ENCODE data around the gene C11orf24.

DNA sequence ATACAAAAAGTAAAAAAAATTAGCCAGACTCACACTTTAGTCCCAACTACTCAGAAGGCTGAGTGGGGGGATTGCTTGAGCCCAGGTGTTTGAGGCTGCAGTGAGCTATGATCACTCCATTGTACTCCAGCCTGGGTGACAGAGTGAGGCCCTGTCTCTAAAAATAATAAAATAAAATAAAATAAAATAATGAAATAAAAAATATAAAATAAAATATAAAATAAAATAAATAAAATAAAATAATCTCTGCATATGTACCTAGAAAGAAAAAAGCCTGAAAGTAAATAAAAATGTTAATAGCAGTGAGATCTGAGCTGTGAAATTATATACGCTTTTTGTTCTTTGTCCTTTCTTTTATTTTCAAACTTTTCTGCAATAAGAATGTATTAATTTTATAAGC lies 23.5 kb upstream of the C11orf24 start:
- TF ChIP-seq, protein P1, sequence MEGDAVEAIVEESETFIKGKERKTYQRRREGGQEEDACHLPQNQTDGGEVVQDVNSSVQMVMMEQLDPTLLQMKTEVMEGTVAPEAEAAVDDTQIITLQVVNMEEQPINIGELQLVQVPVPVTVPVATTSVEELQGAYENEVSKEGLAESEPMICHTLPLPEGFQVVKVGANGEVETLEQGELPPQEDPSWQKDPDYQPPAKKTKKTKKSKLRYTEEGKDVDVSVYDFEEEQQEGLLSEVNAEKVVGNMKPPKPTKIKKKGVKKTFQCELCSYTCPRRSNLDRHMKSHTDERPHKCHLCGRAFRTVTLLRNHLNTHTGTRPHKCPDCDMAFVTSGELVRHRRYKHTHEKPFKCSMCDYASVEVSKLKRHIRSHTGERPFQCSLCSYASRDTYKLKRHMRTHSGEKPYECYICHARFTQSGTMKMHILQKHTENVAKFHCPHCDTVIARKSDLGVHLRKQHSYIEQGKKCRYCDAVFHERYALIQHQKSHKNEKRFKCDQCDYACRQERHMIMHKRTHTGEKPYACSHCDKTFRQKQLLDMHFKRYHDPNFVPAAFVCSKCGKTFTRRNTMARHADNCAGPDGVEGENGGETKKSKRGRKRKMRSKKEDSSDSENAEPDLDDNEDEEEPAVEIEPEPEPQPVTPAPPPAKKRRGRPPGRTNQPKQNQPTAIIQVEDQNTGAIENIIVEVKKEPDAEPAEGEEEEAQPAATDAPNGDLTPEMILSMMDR (IDR thresholded peaks at IDR 0.05): no peak
- TF ChIP-seq, protein P2, sequence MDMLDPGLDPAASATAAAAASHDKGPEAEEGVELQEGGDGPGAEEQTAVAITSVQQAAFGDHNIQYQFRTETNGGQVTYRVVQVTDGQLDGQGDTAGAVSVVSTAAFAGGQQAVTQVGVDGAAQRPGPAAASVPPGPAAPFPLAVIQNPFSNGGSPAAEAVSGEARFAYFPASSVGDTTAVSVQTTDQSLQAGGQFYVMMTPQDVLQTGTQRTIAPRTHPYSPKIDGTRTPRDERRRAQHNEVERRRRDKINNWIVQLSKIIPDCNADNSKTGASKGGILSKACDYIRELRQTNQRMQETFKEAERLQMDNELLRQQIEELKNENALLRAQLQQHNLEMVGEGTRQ (IDR thresholded peaks at IDR 0.05; ENCODE audit: borderline replicate concordance, low read depth, low read length): no peak
- TF ChIP-seq JUND (IDR thresholded peaks at IDR 0.05): no peak
- TF ChIP-seq TCF12 (IDR thresholded peaks at IDR 0.05): no peak
- TF ChIP-seq POLR2AphosphoS5 (IDR thresholded peaks at IDR 0.05; ENCODE audit: low read depth, low read length): no peak
- TF ChIP-seq RFX5 (IDR thresholded peaks at IDR 0.05; ENCODE audit: low read length): no peak
- TF ChIP-seq, protein P3, sequence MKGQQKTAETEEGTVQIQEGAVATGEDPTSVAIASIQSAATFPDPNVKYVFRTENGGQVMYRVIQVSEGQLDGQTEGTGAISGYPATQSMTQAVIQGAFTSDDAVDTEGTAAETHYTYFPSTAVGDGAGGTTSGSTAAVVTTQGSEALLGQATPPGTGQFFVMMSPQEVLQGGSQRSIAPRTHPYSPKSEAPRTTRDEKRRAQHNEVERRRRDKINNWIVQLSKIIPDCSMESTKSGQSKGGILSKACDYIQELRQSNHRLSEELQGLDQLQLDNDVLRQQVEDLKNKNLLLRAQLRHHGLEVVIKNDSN (IDR thresholded peaks at IDR 0.05; ENCODE audit: borderline replicate concordance, low read depth): no peak
- no peak for TF ChIP-seq FOXM1 (IDR thresholded peaks at IDR 0.05; ENCODE audit: low read depth)
- no peak for TF ChIP-seq EP300 (IDR thresholded peaks at IDR 0.05; ENCODE audit: borderline replicate concordance in 1 of 2, low read depth in 1 of 2, low read length in 1 of 2)
- TF ChIP-seq GABPA (IDR thresholded peaks at IDR 0.05; ENCODE audit: low read depth): no peak
- TF ChIP-seq TEAD4 (IDR thresholded peaks at IDR 0.05; ENCODE audit: borderline replicate concordance, insufficient read depth): no peak
- TF ChIP-seq MEF2A (IDR thresholded peaks at IDR 0.05; ENCODE audit: borderline replicate concordance, low read depth): no peak

Measured in SK-N-SH (cell line).